Stimulated activated CD8-positive, alpha-beta memory T cell treated with anti-CD3 and anti-CD28 coated beads, Interleukin-15, amount 100 ng/mL, for 4 hours (primary cell): ENCODE results near the gene TOMM20L.
"Not testable (repeated sequence)": the region's sequence is repeated elsewhere in the genome, so short reads cannot be mapped to it uniquely, and the experiment has no call there.

Experiments
- DNase-seq, 2 donors: peaks; one replicate each; pipeline ENCODE4 v3.0.0-alpha.2; 2020; ENCODE audit warnings: low read depth in 2 of 2

TOMM20L gene

DNA sequence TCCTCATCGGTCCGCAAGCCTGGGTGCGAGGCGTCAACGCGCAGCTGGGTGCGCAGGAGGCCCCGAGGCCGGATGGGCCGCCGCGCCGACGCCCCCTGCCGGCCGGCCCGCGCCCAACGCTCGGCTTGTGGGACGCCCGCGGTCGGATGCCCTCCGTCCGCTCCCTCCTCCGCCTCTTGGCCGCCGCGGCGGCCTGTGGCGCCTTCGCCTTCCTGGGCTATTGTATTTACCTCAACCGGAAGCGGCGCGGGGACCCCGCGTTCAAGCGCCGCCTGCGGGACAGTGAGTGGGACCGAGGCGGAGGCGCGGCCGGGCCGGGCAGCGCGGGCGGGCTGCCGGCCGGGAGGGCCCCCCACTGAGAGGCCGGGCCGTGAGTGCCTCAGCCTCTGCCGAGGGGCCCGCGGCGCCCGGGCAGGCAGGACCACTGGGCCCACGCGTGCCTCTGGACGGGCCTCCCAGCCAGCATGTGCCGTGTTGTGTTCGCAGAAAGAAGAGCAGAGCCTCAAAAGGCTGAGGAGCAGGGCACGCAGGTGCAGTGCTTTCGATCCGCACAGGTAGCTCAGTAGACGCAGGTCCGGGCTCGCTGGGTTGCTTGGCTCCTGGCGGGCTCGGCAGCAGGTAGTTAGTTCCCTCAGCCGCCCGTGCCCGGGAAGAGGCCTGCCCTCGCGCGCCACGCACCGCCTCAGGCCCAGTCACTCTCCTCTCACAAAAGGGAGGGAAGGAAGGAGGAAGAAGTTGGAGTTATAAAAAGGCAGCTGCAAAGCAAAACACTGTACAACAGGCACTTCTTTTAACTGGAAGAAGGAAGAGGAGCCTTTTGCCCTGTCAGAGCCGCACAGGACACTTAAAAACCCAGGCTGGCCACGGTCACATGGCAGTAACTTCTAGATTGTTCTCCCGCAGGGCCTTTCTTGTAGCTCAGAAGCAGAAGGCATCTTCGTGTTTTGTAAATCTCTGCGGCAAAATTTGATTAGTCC lies at the start of gene TOMM20L:
TSS of gene TOMM20L (plus strand) at position 119 of the 977 bp plus-strand sequence. CDS start at position 147, 28 bp downstream.
- peak; percentile 28 to 53 for DNase-seq

DNA sequence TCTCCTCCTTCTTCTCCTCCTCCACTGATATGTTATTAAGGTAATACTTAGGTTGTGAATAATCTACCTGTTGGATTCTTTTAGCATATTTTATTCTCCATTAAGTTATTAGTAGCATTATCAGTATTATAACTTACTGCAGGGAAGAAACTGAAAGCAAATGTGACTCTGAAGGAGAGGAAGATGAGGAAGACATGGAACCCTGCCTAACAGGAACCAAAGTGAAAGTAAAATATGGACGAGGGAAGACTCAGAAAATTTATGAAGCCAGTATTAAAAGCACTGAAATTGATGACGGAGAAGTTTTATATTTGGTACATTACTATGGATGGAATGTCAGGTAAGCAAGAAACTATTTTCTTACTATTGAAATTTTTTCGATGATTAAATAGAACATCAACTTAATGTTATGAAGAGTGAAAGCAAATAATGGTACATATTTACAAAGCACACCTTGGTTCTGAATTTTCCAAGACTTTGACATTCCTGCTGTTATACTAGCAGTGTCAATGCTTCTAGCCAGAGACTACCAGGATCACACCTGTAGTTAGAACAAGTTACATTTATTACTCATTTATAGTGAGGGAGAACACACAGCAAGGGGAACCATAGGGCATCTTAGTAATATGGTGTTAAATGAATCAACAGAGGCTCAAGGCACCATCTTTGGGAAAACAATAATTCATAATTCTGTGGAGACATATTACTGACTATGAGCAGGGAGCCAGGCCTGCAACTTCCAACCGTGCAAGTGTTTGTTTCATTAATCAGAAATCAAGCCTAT lies 42.0 kb upstream of the TOMM20L start:
- no peak for DNase-seq

DNA sequence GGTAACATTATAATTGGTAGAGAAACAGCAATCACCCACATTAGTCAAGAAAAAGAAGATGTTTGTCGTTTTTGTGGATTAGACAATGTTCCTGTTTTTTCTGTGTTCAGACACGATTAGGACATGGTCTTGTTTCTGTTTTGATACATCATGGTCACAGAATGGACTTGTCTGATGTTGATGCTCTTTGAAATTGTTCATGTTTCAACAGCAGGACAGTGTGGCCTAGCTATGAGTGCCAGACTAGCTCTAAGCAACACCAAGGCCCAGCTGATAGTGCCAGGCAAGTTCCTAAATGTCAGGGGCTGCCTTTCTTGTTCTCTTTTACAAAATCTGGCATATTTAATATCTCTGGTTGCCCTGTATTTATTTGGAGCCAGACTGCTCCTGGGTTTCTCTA lies 40.9 kb upstream of the TOMM20L start:
- no peak for DNase-seq

DNA sequence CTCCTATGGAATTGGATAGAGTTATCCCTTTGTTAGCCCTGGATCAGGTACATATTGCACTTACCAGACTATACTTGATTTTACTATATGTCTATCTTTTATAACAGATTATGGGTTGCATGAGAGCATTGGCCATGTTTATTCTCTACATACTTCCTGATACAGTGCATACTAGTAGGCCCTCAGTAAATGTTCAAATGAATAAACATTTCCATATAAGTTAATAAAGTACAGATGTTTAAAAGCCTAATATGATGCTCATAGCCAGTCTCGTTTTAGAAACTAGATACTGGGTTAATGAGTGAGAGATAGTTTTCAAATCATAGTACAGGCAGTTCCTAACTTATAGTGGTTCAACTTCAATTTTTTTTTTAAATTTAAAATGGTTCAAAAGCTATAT lies 39.5 kb upstream of the TOMM20L start:
- no peak for DNase-seq

DNA sequence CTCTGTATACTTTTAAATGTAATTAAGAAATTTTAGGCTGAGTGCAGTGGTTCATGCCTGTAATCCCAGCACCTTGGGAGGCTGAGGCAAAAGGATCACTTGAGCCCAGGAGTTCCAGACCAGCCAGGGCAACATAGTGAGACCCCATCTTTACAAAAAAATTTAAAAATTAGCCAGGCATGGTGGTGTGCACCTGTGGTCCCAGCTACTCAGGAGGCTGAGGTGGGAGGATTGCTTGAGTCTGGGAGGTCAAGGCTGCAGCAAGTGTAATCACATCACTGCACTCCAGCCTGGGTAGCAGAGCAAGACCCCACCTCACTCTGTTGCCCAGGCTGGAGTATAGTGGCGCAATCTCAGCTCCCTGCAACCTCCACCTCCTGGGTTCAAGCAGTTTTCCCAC lies 33.5 kb upstream of the TOMM20L start:
- DNase-seq, result not testable (repeated sequence)

DNA sequence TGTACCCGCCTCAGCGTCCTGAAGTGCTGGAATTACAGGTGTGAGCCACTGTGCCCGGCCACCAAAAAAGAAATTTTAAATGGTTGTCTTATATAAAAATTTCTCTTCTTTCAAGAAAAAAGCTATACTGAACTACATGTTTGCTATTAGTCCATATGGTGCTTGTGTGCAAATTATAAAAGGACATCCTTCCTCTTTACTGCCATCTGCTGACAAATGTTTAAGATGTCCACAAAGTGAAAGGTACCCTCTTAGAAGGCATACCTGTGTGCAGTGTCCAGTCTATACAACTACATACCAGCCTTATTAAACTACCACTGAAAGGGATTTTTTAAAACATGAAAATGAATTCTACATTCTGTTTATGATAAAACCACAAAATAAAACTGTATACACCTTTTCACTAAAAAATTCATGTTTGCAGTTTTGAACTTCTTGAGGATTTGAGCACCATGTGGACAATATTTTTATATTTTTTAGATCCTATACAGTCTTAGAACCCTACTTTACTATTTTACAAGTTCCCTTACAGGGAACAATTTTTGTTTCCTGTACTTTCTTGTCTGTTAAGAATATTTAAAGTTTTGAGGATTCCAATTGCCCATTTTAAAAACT lies 32.8 kb upstream of the TOMM20L start:
- DNase-seq, result no peak

GRCh38 chr14:58364316-58364715 lies 31.4 kb upstream of the TOMM20L start:
- DNase-seq, result no peak

GRCh38 chr14:58367296-58367695 lies 28.4 kb upstream of the TOMM20L start:
- no peak for DNase-seq

GRCh38 chr14:58368956-58369355 lies 26.8 kb upstream of the TOMM20L start:
- no peak for DNase-seq

GRCh38 chr14:58376791-58377190 lies 18.9 kb upstream of the TOMM20L start:
- no peak for DNase-seq

- no peak for DNase-seq
Measured at GRCh38 chr14:58390830-58391229, 4.9 kb upstream of the TOMM20L start.

GRCh38 chr14:58395562-58395811 lies 243 bp upstream of the TOMM20L start:
- no peak for DNase-seq

DNA sequence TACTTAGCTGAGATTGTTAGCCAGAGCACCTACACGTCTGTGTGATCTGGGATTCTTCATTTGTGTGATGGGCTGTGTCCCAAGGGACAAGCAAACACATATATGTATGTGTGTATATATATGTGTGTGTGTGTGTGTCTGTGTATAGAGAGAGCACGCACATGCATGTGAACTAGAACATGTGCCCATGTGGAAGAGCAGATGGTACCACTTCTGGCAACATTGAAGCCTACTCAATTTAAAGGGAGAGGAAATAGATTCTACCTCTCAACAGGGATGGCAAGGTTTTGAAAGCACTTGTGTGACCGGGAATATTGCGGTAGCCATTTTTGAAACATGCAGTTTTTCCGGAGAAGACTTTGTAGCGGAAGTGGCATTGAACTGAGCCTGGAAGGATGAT lies 1.4 kb downstream of the TOMM20L start:
- no peak for DNase-seq

DNA sequence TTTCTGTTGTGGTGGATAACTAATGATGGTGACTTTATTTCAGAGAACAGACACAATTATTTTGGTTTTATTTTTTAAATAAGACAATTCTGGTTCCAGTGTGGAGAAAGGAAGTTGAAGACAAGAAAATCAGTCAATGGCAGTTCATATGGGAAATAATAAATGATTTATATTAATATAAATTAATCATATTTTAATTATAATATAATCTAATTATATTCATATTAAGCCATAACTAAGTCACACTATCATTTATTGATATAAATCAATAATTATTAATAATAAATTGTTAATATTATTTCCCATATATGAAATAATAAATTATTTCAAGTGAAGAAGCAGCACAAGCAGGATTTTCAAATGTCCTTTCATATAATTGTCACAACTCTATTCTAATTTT lies 2.8 kb downstream of the TOMM20L start:
- DNase-seq, result no peak

- DNase-seq, result no peak
Measured at GRCh38 chr14:58398895-58399294, 3.2 kb downstream of the TOMM20L start.

- DNase-seq, result no peak
Measured at GRCh38 chr14:58401587-58401986, 5.9 kb downstream of the TOMM20L start.

- no peak for DNase-seq
Measured at GRCh38 chr14:58408681-58409215, 13.0 kb downstream of the TOMM20L start.

DNA sequence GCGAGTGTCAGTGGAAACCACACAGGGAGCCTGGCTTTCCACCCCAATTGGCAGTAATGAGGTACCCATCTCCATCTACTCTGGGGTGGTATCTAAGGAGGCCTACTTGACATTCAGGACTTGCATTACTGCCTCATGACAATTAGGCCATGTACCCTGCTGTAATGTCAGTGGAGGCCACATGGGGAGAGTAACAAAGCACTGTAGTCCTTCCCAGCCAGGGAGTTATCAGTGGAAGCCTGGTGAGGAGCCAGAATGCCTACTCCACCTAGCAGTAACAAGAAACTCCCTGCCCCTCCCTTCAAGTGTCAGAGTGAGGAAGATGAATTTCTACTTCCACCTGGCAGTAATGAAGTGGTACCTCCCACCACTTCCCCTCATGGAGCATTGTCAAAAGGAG lies 19.1 kb downstream of the TOMM20L start:
- DNase-seq, result no peak

GRCh38 chr14:58415636-58416547 lies 20.2 kb downstream of the TOMM20L start:
- no peak for DNase-seq

GRCh38 chr14:58416934-58417333 lies 21.2 kb downstream of the TOMM20L start:
- not testable (repeated sequence) for DNase-seq

DNA sequence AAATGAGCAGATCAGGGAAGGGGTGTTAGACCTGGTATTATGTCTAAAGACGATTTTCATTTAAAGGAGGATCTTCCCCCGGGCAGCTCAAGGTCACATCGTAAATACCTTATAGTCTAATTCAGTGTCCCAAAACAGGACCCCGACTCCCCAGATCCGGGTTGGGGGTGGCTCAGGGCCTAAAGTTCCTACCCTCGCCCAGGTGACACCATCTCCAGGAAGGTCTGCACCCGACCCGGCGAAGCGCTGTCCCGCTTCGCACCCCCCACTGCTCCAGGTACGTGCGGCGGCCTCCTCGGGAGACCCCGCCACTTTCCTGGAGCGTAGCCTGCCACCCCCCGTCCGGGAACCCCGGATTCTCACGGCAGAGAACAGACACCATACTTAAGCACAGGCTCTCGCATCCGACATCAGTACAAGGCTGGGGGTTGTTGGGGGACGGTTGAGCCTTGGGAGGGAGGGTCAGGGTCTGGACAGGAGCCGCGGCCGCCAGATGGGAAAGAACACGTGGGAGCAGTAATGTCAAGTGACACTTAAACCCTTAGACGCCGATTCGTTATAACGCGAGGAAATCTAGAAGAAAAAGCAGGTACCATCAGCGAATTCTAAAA lies 31.0 kb downstream of the TOMM20L start:
- peak; percentile 19 to 21 for DNase-seq
